HG02610 (cell line): ENCODE results near the gene SSBP4.

Source experiments
- ATAC-seq: cut with Tn5 transposase; IDR thresholded peaks from one replicate; pipeline ENCODE4 v1.9.1; 2021; ENCODE audit warnings: mild to moderate bottlenecking, moderate library complexity; ENCODE audit not compliant: unreplicated experiment

Gene SSBP4

DNA sequence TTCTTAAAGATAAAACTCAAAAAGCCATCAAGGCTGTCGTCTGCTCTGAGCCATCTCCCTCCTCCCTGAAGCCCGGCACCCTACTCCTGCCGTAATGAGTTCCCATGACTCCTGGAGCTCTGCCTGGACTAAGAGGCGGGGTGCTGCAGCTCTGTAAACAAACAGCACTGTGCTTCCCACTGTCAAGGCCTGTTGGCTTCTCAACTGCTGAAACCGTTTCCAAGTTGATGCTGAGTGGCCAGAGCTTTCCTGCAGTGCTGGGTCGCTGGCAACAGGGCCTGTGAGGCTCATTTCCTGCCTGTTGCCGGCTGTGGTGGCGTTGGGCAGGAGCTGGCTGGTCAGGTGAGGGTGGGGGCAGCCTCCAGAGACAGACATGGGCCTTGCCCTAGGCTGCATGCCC lies 45.4 kb downstream of the SSBP4 start:
- ATAC-seq = no peak

DNA sequence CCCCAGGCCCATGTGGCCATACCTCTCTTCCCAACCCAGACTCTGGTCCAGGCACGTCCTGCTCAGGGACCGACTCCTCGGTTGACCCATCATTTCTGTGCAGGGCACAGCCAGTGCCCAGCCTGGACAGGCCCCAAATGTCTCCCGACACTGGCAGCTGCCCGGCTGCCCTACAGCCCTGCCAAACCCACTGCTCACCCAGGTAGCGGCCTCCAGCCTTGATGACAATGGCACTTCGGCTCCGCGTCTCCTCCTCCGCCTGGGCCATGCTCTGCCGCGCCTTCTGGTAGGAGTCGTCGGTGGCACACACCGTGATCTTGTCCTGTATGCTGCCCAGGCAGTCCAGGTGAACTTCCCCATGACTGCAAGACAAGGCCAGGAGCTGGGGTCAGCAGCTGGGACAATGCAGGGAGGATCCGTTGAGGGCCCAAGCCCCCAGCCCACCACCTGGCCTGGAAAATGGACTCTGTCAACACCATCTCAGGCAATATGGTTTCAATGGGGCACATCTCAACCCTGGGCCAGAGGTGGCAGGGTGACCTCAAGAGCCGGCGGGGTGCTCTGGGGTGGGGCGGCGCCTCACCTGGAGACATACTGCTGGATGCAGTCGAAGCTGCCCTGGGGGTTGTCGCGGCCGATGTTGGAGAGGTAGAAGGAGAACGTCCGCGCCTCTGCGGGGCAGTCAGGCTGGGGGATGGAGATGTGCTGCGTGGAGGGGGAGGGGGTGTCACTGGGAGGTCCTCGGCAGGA lies 46.2 kb downstream of the SSBP4 start:
- ATAC-seq = no peak

DNA sequence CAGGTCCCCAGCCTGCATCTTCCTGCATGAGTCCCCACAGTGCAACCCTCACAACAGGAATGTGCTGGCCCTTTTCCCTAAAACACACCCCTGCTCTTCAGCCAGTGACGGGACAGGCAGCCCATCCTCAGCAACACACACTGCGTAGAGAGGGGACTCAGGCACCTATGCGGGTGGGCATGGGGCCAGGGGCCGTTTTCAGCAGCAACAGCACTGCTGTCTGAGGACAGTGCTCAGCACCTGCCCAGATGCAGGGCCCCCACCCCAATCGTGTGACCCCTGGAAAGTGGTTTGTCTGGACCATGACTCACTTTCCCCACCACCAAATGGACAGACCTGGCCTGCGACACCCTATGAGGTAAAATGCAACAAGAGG lies 46.8 kb downstream of the SSBP4 start:
- no peak for ATAC-seq

DNA sequence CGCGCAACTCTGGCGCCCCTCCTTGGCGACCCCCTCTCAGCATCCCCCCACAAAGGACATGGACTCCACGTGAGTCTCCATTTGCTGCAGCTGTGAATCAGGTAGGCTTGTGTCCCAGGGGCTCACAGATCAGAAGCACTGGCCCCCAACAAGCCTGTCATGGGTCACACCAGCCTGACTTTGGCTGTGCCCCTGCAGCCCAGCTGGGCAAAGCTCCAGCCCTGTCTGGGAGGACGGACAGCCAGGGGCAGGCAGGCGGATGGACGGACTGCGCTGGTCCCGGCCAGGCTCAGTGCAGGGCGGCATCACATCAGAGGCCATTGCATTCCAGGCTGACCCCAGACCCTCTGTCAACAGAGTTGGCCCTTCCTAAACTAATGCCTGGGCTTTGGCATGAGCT lies 47.2 kb downstream of the SSBP4 start:
- ATAC-seq = no peak

DNA sequence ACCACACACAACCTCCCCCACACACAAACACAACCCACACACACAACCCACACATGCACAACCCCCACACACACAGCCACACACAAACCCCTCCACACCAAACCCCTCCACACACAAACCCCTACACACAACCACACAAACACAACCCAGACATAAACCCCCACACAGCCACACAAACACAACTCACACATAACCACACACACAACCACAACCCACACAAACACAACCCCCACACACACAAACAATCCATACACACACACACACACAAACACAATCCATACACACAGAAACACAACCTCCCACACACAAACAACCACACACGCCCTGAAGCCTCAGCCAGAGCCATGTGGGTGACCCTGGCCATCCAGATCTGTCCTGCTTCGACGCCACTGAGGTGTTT lies 48.8 kb downstream of the SSBP4 start:
- no peak for ATAC-seq

DNA sequence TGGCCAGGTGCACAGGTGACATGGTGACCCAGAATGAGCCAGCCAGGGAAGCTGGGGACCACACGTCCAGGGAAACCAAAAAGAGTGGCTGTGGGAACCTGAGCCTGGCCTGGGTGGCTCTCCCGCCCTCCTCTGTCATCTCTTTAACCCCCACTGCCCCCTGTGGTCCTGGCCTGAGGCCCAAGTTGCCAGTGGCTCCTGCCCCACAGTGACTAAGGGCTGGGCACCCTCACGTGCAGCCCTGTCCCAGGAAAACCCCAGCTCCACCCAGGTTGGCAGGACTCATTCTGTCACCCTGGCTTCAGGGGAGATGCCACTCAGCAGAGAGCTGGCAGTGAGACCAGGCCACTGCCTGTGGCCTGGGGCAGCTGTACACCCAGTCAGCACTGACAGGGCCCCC lies 49.3 kb downstream of the SSBP4 start:
- ATAC-seq = no peak

DNA sequence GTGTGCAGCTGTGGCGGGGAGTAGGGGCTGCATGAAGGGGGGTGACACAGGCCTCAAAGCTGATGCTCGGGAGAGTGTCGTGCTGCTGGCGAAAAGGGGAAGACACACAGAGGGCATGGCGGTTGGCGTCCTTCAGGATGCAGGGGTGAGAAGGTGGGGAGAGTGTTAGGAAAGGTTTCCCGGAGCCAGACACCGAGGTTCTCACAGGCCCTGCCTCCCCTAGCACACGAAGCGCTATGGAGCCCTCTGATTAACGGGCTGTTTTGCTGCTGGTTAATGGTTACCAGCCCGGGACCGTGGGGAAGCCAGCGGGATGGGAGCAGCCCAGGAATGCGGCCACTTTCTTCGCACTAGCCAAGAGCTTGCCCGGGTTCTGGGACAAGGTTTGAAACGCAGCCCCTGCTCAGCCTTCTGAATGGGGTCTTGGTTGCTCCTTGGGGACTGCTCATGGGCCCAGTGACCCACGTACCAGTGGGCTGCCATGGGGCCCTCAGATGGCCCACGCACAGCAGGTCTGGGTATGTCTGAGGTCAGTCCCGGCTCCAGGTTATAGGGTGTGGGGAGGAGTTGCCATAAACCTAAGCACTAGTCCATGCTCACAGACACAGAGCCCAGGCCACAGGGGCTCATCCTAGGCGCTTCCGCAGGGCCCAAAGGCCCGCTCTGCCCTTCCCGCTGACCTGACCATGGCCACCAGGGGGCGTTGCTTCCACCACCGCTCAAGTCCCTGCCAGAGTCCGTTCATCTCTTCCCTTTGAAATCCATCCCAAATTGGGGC lies 50.1 kb downstream of the SSBP4 start:
- ATAC-seq = no peak

DNA sequence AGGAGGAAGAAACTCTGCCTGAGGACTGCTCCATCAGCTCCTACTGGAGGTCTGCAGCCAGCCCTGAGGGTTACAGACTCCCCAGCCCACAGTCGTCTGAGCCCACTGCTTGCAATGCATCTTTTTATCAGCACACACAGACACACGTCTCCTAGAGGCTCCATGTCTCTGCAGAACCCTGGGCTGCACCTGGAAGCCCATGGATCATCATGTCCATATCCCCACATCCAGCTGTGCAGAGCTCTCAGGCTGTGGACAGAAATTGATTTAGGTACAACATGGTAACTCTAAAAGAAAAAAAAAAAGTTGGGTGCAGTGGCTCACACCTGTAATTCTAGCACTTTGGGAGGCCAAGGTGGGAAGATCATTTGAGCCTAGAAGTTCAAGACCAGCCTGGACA lies 51.6 kb downstream of the SSBP4 start:
- ATAC-seq = no peak

DNA sequence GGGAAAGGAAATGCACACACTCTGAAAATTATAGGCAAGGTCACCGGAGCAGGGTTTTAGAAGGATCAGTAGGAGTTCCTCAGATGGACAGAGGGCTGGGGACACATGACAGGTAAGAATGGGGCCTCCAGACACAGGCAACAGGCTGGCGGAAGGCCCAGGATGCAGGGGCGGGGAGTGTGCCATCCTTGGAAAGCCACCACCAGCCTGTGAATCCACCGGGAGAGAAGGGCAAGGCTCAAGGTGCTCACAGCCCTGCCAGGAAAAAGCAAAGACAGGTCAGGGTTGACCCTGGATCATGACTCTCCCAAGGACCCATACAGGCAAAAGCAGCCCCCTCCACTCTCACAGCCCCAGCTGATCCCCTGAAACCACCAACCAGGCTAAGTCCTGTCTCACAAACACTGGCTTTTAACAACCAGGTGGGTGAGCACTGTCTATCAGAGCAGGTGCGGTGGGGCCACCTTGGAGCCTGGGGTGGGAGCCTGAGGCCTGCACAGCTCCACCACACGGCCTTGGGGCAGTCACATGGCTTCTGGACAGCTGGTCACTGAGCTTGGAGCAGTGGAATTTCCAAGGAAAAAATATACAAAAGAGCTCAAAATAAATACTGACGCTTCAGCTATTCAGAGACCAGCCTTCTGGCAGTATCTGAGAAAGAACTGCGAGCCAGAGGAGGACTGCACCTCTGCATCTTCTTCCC lies 54.0 kb downstream of the SSBP4 start:
- no peak for ATAC-seq

DNA sequence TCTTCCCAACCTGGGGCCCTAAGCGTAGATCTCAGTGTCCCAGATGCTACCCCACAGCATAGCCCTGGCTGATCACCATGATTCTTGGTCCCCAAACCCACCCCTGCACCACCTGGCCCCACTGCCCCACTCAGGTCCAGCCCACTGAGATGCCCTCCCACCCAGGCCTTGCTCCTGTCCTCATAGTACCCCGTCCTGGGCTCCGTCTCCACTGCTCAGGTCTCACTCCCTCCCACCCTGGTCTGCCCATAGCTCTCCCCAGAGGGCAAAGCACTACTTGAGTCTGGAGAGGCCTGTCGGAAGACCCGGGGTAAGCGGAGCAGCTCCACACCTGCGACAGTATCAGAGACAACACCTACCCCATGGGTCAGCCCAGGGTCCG lies 54.5 kb downstream of the SSBP4 start:
- no peak for ATAC-seq

DNA sequence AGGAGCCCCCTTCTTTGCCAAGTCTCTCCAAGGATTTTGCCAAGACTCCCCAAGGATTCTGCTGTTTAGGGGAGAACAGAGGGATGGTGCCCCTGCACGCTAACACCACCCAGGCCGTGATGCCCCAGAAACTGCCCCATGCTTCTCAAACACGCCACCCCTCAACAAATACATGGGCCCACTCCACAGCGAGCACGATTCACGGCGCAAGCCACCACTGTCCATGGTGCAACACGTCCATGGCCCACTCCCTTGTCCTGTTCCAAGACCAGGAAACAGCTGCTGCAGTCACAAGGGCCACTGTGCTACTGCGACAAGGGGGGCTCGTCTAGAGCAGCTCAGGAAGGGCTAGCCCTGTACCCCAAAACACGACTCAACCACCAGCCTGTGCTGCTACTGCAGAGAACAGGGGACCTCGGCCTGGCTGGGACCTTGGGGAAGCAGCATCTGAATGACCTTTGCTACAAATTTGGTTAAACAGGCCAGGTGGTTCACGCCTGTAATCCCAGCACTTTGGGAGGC lies 55.2 kb downstream of the SSBP4 start:
- no peak for ATAC-seq

DNA sequence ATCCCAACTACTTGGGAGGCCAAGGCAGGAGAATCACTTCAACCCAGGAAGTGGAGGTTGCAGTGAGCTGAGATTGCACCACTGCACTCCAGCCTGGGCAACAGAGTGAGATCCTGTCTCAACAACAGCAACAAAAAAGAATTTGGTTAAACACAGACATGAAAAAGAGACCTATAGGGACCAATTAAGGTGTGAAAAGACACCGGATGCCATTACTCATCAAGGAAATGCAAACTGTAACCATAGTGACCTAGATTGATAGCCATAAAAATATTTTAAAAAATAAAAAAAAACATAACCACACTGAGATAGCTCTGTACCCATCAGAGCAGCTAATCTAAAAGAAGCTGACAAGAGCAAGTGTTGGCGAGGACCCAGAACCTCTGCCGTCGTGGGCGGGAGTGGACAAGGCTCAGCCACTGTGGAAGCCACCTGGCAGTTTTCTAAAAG lies 55.8 kb downstream of the SSBP4 start:
- ATAC-seq = no peak

DNA sequence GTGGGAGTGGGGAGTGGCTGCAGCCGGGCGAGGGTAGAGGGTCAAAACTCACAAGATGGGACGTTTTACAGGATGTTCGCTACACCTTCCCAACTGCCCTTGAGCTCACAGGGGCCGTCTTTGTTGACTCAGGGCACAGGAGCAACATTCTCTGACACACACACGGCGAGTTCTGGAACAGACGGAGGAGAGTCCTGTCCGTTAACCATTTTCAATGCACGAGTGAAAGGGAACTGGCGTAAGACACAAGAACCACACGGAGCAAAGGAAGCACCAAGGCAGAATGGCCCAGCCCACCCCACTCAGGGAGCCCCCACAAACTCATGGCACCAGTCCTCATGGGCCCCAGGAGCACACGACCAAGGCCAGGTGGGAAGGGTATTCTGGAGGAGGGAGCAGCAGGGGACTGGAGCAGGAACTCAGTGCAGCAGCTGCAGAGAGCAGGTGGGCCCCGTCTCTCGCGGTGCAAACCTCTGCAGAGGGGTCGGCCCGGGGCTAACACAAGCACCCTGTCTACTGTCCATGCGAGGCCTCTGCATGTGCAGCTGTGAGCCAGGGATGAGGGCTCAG lies 56.6 kb downstream of the SSBP4 start:
- ATAC-seq = no peak

DNA sequence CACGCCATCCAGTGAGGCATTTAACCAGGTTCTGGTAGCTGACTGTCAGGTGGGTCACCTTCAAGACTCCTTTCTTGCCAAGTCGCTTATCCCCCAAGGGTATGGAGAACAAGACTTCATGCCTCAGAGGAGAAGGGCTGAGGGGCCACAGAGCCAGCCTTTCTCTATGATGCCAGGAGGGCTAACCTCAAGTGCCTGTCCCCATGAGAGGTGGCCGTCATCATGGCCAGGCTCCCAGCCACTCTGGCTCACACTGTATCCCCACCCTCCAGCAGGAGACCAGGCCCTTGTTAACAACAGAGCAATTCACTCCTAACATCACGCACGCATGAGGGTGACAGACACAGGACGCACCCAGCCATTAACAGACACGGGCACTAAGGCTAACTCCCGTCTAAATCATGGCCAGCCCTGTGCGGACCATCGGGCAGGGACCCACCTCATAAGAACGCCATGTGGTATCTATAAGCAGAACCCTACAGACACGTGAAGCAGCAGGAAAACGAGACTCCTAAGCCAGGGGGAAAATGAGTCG lies 57.4 kb downstream of the SSBP4 start:
- ATAC-seq = no peak

DNA sequence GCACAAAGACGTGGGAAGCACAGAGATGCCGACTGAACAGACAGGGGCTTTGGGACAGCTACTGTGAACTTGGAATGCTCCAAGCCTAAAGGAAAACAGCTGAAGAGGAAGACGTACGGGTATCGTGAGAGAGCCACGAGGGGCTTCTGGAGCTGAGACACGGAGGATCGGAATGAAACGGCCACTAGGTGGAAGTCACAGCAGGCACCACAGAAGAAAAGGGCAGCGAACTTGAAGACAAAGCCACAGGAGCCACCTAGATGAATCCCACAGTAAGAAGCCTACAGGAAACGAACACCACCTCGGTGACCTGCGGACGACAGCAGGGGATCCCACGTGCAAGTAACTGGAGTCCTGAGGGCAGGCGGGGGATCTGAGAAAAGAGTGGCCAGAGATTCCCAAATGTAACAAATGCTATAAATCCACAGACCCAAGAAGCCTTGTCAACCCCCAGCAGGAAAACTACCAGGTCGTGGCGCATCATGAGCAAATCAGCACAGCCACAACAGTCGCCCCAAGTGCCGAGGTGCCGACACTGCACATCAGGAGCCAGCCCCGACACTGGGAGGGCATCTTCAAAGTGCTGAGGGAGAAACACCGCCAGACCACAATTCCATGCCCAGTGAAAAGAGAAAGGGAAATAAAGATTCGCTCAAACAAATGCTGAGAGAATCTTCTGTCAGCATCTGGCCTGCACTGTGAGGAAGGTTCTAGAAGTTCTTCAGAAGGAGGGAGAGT lies 58.0 kb downstream of the SSBP4 start:
- no peak for ATAC-seq

DNA sequence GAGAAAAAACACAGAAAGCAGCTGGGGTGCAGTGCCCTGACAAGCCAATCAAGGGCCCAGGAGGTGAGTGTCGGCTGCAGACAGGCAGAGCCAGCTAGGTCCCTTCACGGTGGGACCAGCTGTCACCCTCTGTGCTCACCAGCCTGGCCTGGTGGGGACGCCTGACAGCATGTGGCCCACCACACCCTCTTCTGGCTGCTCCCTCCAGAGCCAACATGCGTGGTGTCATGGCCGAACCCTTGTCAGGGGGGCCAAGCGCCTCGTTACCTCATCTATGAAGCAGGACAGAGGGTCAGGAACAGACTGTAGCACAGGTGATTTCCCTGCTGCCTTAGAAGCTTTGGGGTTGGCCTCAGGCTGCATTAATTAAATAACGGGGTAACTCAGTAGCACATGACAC lies 58.8 kb downstream of the SSBP4 start:
- no peak for ATAC-seq

DNA sequence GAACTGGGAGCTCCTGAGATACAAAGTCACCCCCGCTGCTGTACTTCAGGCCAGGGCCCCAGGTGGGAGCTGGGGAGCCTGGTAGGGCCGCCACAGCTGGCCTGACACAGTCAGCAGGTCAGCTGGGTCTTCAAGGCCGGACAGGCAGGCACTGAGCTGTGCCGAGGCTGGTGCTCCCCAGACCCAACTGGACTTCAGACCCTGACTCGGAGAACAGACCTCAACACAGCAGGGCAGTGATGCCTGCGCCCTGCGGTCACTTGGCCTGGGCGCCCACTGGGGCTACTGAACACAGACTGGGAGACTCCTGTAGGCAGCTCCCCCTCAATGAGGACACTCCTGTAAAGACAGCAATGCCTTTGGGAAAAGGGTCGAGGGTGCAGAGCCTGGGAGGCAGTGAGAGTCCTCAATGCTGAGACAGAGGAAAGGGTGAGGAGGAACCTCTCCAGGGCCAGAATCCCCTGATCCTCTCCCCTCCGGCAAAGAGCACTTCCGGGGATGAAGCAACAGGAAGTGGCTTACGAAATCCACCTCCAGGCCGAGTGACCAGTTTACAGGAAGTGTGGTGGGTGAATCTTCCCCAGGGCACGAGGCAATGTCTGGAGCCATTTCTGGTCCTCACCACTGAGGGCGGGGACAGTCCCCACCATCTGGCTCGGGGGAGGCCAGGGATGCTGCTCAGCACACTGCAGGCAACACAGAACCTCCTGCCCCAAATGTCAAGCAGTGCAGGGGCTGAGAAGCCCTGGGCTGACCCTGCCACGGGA lies 59.5 kb downstream of the SSBP4 start:
- peak; percentile 67 for ATAC-seq

DNA sequence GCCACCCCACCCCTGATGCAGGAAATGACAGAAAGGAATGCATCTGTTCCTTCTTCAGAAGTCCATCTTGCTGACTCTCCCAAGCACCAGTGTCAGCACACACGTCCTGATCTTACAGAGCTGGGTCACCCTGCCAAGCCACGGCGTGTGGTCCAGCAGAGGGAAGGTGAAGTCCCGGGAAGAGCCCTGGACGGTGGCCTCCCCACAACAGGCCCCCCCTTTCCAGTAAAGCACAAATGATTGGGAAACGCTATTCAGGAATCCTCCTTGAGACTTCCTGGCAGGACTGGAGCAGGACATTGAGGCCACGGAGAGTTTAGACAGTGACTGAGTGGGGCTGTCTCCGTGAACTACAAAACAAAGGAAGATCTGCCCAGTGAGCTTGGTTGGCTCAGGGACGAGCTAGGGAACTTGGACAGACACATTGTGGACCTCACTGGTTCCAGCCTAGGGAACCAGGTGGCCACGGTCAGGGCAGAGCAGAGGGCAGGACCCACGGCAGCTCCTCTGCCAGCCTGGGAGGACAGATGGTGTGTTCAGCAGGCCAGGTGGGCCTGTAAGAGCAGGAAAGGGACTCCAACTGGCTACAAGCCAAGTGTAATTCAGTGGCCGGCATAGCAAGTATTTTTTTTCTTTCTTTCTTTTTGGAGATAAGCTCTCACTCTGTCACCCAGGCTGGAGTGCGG lies 61.0 kb downstream of the SSBP4 start:
- ATAC-seq = no peak
